Activated B cell treated with CpG ODN at 0.5 μM for 24 hours (primary cell): ENCODE results near the gene DHDDS. TPM values are rescaled to one million over a fixed set of nuclear protein-coding genes. Genes with fewer than 3 reads are reported as not detected.

Source experiments
- ATAC-seq: fragments of 200-7000 bp; cut with Tn5 transposase; one replicate; pipeline ENCODE4 v1.10.0; 2021; ENCODE audit warnings: low read depth, mild to moderate bottlenecking, moderate library complexity
- CTCF ChIA-PET: fragments of 350-600 bp; sonication (Branson Sonifier 250); formaldehyde crosslinking; loops from one replicate; lab custom pipeline; 2021; ENCODE audit warnings: antibody characterized with exemption; lab: Charles Lee
- POLR2A ChIA-PET: fragments of 350-600 bp; sonication (Branson Sonifier 250); formaldehyde crosslinking; loops from one replicate; lab custom pipeline; 2021; ENCODE audit warnings: antibody characterized with exemption; lab: Charles Lee
- DNase-seq: peaks from one replicate; pipeline ENCODE4 v3.0.0; 2022
- H3K27ac Mint-ChIP-seq: one replicate; pipeline ENCODE4 v1.8.0; 2020; ENCODE audit warnings: mixed read lengths
- H3K27me3 Mint-ChIP-seq: one replicate; pipeline ENCODE4 v1.8.0; 2021; ENCODE audit warnings: mixed read lengths
- H3K36me3 Mint-ChIP-seq: one replicate; pipeline ENCODE4 v1.8.0; 2021; ENCODE audit warnings: low read depth, mixed read lengths
- H3K4me1 Mint-ChIP-seq: one replicate; pipeline ENCODE4 v1.8.0; 2021; ENCODE audit warnings: mixed read lengths
- H3K4me3 Mint-ChIP-seq: one replicate; pipeline ENCODE4 v1.8.0; 2020; ENCODE audit warnings: mild to moderate bottlenecking, mixed read lengths
- H3K9me3 Mint-ChIP-seq: one replicate; pipeline ENCODE4 v1.8.0; 2020; ENCODE audit warnings: mixed read lengths
- CTCF ChIP-seq: fragments of 200-600 bp; IDR thresholded peaks from one replicate; pipeline ENCODE4 v1.8.0; 2022; ENCODE audit warnings: antibody characterized with exemption, mild to moderate bottlenecking
- intact Hi-C: fragments of 100-400 bp; cut with micrococcal nuclease; formaldehyde crosslinking; loops from one replicate; pipeline ENCODE4 v1.15.1; 2024
- total RNA-seq: library from RNA; stranded (reverse); gene quantifications from 2 replicates; pipeline ENCODE4 v1.2.3, GENCODE V29; 2022

DHDDS gene
- total RNA-seq, 1 donor from 2014 or later = 65.0 TPM

DNA sequence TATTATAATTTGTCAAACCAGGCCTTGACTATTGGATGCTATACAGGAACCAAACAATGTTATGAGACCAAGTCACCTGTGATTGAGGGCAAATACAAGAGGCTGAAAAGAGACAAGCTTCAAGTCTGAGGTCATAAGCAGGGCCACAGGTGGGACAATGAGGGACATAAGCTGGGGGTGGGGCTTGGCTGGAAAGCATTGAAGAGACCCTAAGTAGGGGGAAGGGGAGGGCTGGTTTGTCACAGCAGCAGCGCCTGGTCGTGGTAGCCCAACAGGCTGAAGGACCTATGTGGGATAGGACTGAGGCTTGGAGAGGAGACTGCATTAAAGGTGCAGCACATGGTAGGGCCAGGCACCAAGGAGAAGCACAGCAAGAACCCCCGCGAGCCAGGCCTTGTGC lies 58.0 kb downstream of the DHDDS start:
- Mint-ChIP-seq H3K9me3 (no peaks in the 10 kb centered on the region), H3K4me3 (no peak overlapping the region), H3K27ac (no peak overlapping the region), H3K27me3 (no peaks in the 10 kb centered on the region), H3K36me3 (no peaks in the 10 kb centered on the region), H3K4me1 (peaks cover 2% of the 10 kb centered on the region)
- ChIA-PET POLR2A (interaction anchor here (1.0 kb wide), 1 partner anchor 13 kb away, joined by 3 read pairs; no protein-coding TSS in a partner anchor), CTCF (interaction anchor here (2.1 kb wide), 1 partner anchor 10 kb away, joined by 6 read pairs; no protein-coding TSS in a partner anchor)
- intact Hi-C loops = no loop called here
- TF ChIP-seq CTCF = no peak
- DNase-seq = no peak
- ATAC-seq = no peak

DNA sequence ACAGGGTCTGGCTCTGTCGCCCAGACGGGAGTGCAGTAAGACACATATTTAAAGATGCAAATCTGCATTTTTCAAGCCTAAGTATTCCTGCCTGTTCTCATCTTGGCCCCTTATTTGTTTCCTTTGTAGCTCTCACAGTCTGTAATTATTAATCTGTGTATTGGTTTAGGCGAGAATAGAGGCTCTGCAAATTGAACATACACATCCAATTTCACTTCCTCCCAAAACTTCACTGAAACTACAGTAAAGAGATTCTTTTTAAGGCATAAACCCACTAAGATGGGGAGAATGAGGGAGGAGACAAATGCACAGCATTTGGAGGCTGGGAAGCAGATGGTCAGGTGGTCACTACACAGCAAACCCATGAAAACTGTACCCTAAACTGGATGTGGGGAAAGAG lies 61.1 kb downstream of the DHDDS start:
- POLR2A ChIA-PET = no interaction called here
- H3K4me3 Mint-ChIP-seq = no peak overlapping the region

GRCh38 chr1:26493938-26494337 lies 61.8 kb downstream of the DHDDS start:
- H3K4me1 Mint-ChIP-seq = peaks cover 4% of the 10 kb centered on the region
- no peak for ATAC-seq
- intact Hi-C loops = no loop called here
- no peak for TF ChIP-seq CTCF
- no peaks in the 10 kb centered on the region for H3K9me3 Mint-ChIP-seq
- H3K27me3 Mint-ChIP-seq = no peaks in the 10 kb centered on the region
- no peak overlapping the region for H3K27ac Mint-ChIP-seq
- no peak overlapping the region for H3K4me3 Mint-ChIP-seq
- CTCF ChIA-PET = no interaction called here
- DNase-seq = no peak
- POLR2A ChIA-PET = interaction anchor here (1.2 kb wide), 1 partner anchor 21 kb away, joined by 3 read pairs; no protein-coding TSS in a partner anchor
- no peaks in the 10 kb centered on the region for H3K36me3 Mint-ChIP-seq

More for the DNA sequence above, 61.1 kb downstream of the DHDDS start:
- TF ChIP-seq CTCF = no peak
- Mint-ChIP-seq H3K27me3 (no peaks in the 10 kb centered on the region), H3K4me1 (peaks cover 2% of the 10 kb centered on the region), H3K27ac (no peak overlapping the region), H3K36me3 (no peaks in the 10 kb centered on the region), H3K9me3 (no peaks in the 10 kb centered on the region)
- CTCF ChIA-PET = no interaction called here
- ATAC-seq (no peak), DNase-seq (no peak)
- intact Hi-C loops = no loop called here

DNA sequence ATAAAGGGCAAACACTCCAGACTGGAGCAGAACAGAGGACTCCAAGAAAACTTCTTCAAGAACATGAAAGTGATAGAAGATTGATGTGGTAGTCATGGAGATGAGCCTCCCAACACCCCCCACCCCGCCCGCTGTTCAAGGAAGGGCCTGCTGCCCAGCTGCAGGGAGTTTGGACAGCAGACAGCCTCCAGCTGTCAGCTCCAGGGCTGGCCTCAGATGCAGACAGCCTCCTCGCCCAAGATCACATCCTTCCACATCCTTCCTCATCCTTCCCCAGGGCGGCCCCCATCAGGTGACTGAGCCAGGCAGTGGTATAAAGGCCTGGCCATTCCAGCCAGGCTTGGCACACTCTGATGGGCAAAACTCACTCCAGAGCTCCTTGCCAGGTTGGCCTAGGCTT lies 64.7 kb downstream of the DHDDS start:
- DNase-seq (no peak), ATAC-seq (no peak)
- Mint-ChIP-seq H3K4me1 (peaks cover 11% of the 10 kb centered on the region), H3K27me3 (no peaks in the 10 kb centered on the region), H3K9me3 (no peaks in the 10 kb centered on the region), H3K27ac (no peak overlapping the region), H3K4me3 (no peak overlapping the region), H3K36me3 (no peaks in the 10 kb centered on the region)
- TF ChIP-seq CTCF = no peak
- intact Hi-C loops = no loop called here
- ChIA-PET POLR2A (interaction anchor here (0.6 to 0.7 kb wide), 3 partner anchors 16 to 1639 kb away, joined by 4 to 5 read pairs (median 5); no protein-coding TSS in a partner anchor), CTCF (no interaction called here)

GRCh38 chr1:26498894-26499293 lies 66.8 kb downstream of the DHDDS start:
- intact Hi-C loops = no loop called here
- ATAC-seq (no peak), DNase-seq (no peak)
- Mint-ChIP-seq H3K9me3 (no peaks in the 10 kb centered on the region), H3K27me3 (no peaks in the 10 kb centered on the region), H3K4me3 (no peak overlapping the region), H3K36me3 (no peaks in the 10 kb centered on the region), H3K4me1 (peaks cover 8% of the 10 kb centered on the region), H3K27ac (peak overlapping the region; percentile 24)
- POLR2A ChIA-PET = interaction anchor here (3.4 to 4.1 kb wide), 2 partner anchors 27 to 290 kb away, joined by 30 to 47 read pairs; partner anchors contain the start of genes HMGN2 and PIGV
- CTCF ChIA-PET = interaction anchor here (1.0 kb wide), 1 partner anchor 290 kb away, joined by 4 read pairs; no protein-coding TSS in a partner anchor
- TF ChIP-seq CTCF = no peak
